GM13977 (cell line): Measurements from ENCODE around the gene AACS.

Experiments
- DNase-seq: peaks from one replicate; pipeline ENCODE4 v3.0.0; 2012; ENCODE audit warnings: low spot score
- in situ Hi-C: fragments of 300-500 bp; cut with MboI; formaldehyde crosslinking; loops from one replicate; pipeline ENCODE4 v1.12.0; 2022; ENCODE audit warnings: low sequenced_read_pairs, low pct_unique_long_range_greater_than_20kb, mixed read lengths, inconsistent platforms; ENCODE audit not compliant: unreplicated experiment
- TF ChIP-seq, protein P1 (sequence below): IDR thresholded peaks from 2 replicates; pipeline ENCODE4 v1.5.1; 2012; ENCODE audit warnings: mild to moderate bottlenecking, control low read depth; ENCODE audit not compliant: insufficient read depth; ENCODE audit errors: extremely low read depth, missing control alignments

The AACS gene, protein sequence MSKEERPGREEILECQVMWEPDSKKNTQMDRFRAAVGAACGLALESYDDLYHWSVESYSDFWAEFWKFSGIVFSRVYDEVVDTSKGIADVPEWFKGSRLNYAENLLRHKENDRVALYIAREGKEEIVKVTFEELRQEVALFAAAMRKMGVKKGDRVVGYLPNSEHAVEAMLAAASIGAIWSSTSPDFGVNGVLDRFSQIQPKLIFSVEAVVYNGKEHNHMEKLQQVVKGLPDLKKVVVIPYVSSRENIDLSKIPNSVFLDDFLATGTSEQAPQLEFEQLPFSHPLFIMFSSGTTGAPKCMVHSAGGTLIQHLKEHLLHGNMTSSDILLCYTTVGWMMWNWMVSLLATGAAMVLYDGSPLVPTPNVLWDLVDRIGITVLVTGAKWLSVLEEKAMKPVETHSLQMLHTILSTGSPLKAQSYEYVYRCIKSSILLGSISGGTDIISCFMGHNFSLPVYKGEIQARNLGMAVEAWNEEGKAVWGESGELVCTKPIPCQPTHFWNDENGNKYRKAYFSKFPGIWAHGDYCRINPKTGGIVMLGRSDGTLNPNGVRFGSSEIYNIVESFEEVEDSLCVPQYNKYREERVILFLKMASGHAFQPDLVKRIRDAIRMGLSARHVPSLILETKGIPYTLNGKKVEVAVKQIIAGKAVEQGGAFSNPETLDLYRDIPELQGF

DNA sequence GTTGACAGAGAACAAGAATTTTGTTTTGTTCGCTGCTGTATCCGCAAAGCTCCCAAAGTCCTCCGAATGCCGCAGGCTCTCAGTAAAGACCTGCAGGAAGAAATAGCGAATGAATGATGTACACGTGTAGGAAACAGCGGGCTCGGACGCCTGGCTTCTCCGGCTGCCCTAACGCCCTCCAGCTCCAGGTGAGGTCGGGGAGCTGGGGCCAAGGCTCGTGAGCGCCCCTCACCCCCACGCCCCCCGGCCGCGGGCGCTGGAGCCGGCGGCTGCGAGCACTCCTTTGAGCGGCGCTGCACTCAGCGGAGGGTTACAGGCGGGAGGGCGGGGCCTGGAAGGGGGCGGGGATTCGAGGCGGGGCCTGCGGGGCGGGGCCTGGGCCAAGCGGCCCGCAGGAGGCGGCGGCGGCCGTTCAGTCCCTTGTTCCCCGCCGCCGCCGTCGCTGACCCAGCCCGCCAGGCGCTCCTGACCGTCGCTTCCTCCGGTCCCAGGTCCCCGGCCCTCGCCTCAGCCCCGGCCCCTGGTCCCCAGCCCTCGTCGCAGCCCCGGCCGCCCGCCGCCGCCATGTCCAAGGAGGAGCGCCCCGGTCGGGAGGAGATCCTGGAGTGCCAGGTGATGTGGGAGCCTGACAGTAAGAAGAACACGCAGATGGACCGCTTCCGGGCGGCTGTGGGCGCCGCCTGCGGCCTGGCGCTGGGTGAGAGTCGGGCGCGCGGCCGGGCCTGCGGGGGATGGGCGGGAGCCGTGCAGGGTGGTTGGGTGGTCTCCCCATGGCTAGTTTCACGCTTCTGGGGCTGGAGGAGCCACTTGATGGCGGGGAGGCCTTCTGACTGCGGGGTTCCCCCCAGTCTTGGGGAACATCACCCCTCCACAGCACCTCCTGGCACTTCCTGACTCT, at the start of gene AACS:
TSS of gene AACS (plus strand) at position 415 of the 898 bp plus-strand sequence. CDS start at position 565, 150 bp downstream.
- peak; percentile 98 for DNase-seq
- in situ Hi-C loops = no loop called here
- TF ChIP-seq, protein P1, sequence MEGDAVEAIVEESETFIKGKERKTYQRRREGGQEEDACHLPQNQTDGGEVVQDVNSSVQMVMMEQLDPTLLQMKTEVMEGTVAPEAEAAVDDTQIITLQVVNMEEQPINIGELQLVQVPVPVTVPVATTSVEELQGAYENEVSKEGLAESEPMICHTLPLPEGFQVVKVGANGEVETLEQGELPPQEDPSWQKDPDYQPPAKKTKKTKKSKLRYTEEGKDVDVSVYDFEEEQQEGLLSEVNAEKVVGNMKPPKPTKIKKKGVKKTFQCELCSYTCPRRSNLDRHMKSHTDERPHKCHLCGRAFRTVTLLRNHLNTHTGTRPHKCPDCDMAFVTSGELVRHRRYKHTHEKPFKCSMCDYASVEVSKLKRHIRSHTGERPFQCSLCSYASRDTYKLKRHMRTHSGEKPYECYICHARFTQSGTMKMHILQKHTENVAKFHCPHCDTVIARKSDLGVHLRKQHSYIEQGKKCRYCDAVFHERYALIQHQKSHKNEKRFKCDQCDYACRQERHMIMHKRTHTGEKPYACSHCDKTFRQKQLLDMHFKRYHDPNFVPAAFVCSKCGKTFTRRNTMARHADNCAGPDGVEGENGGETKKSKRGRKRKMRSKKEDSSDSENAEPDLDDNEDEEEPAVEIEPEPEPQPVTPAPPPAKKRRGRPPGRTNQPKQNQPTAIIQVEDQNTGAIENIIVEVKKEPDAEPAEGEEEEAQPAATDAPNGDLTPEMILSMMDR = no peak

GRCh38 chr12:125015680-125016310, 49.4 kb upstream of the AACS start:
- TF ChIP-seq, protein P1 = no peak
- DNase-seq = no peak
- in situ Hi-C loops = no loop called here

DNA sequence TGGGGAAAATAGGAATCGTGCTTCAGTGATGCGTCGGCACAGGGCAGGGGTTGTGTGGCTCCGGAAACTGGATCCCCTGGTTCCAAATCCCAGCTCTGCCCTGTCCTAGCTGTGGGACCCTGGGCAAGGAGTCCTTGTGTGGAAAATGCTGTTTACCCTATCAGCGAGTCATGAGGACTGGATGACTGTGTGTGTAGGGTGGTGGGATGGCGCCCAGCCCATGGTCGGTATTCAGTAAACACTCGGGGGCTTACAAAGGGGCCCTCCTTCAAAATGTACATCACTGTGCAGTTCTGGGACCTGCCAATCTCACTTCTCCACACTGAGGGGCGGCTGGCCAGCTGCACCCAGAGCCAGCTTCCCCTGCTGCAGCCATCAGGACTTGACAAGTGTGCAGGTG, 47.4 kb upstream of the AACS start:
- TF ChIP-seq, protein P1 = no peak
- no peak for DNase-seq
- in situ Hi-C loops = no loop called here

DNA sequence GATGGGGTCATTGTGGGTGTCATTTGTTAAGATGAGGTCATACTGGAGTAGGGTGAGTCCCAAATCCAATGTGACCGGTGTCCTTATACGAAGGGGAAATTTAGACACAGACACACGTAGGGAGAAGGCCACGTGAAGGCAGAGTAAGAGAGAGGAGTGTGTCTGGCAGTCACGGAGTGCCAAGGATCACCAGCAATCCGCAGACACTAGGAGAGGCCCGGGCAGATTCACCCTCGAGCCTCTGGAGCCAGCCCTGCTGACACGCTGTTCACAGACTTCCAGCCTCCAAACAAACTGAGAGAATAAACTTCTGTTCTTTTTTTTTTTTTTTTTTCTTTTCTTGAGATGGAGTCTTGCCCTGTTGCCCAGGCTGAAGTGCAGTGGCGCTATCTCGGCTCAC, 46.9 kb upstream of the AACS start:
- in situ Hi-C loops = no loop called here
- DNase-seq = no peak
- TF ChIP-seq, protein P1 = no peak

- TF ChIP-seq, protein P1 = no peak
- in situ Hi-C loops = no loop called here
- no peak for DNase-seq
Observed at GRCh38 chr12:125021096-125021495, 44.1 kb upstream of the AACS start.

- DNase-seq = no peak
- TF ChIP-seq, protein P1 = no peak
- in situ Hi-C loops = no loop called here
Observed at GRCh38 chr12:125021771-125022170, 43.5 kb upstream of the AACS start.
